Stimulated activated CD8-positive, alpha-beta memory T cell treated with anti-CD3 and anti-CD28 coated beads, Interleukin-4, amount 100 ng/mL, for 1 hour (primary cell): ENCODE data around the gene B3GNT5.
A peak's percentile ranks its signal among the peaks of the same experiment; 100 is the strongest.

Experiments used
- DNase-seq, 2 donors: peaks; one replicate each; pipeline ENCODE4 v3.0.0-alpha.2; 2020; ENCODE audit warnings: low read depth in 2 of 2, low spot score in 1 of 2

The B3GNT5 gene

GRCh38 chr3:183288117-183288516 is 35.1 kb downstream of the B3GNT5 start:
- DNase-seq = no peak

- no peak for DNase-seq
Measured at GRCh38 chr3:183290216-183290615, 37.2 kb downstream of the B3GNT5 start.

GRCh38 chr3:183291497-183292031 is 38.5 kb downstream of the B3GNT5 start:
- no peak for DNase-seq

GRCh38 chr3:183293966-183294365 is 40.9 kb downstream of the B3GNT5 start:
- DNase-seq = no peak

- no peak for DNase-seq
Measured at GRCh38 chr3:183295211-183295610, 42.2 kb downstream of the B3GNT5 start.

- no peak for DNase-seq
Measured at GRCh38 chr3:183296944-183297343, 43.9 kb downstream of the B3GNT5 start.

- DNase-seq = no peak
Measured at GRCh38 chr3:183298701-183299153, 45.7 kb downstream of the B3GNT5 start.

- DNase-seq = no peak
Measured at GRCh38 chr3:183299976-183300375, 46.9 kb downstream of the B3GNT5 start.

- DNase-seq = no peak
Measured at GRCh38 chr3:183300996-183301562, 48.0 kb downstream of the B3GNT5 start.

- no peak for DNase-seq
Measured at GRCh38 chr3:183301937-183302580, 49.0 kb downstream of the B3GNT5 start.

- no peak for DNase-seq
Measured at GRCh38 chr3:183303690-183304089, 50.6 kb downstream of the B3GNT5 start.

- peak in 1 of 2 donors; percentile 9 for DNase-seq
Measured at GRCh38 chr3:183306798-183307671, 54.0 kb downstream of the B3GNT5 start.

GRCh38 chr3:183307749-183308148 is 54.7 kb downstream of the B3GNT5 start:
- DNase-seq = no peak

- DNase-seq = no peak
Measured at GRCh38 chr3:183308751-183309150, 55.7 kb downstream of the B3GNT5 start.

GRCh38 chr3:183309276-183309675 is 56.2 kb downstream of the B3GNT5 start:
- no peak for DNase-seq

GRCh38 chr3:183310936-183311335 is 57.9 kb downstream of the B3GNT5 start:
- no peak for DNase-seq

- no peak for DNase-seq
Measured at GRCh38 chr3:183312433-183312832, 59.4 kb downstream of the B3GNT5 start.

- no peak for DNase-seq
Measured at GRCh38 chr3:183313351-183313750, 60.3 kb downstream of the B3GNT5 start.

GRCh38 chr3:183313764-183314163 is 60.7 kb downstream of the B3GNT5 start:
- no peak for DNase-seq

- DNase-seq = no peak
Measured at GRCh38 chr3:183315739-183316138, 62.7 kb downstream of the B3GNT5 start.

GRCh38 chr3:183317271-183317670 is 64.2 kb downstream of the B3GNT5 start:
- no peak for DNase-seq
